Stimulated activated naive CD8-positive, alpha-beta T cell treated with anti-CD3 and anti-CD28 coated beads, Interleukin-15, Interleukin-2, amounts not matched to agents 100 ng/mL and 50 ng/mL, for 24 hours (primary cell): Measurements from ENCODE around the gene DOK3.

Experiments
- H3K27ac Mint-ChIP-seq: one replicate; pipeline ENCODE4 v1.8.0; 2021; ENCODE audit warnings: mild to moderate bottlenecking, mixed read lengths
- H3K27me3 Mint-ChIP-seq: one replicate; pipeline ENCODE4 v1.8.0; 2021; ENCODE audit warnings: mixed read lengths
- H3K36me3 Mint-ChIP-seq: one replicate; pipeline ENCODE4 v1.8.0; 2021; ENCODE audit warnings: low read depth, mixed read lengths
- H3K4me1 Mint-ChIP-seq: one replicate; pipeline ENCODE4 v1.8.0; 2021; ENCODE audit warnings: low read depth, mixed read lengths
- H3K4me3 Mint-ChIP-seq: one replicate; pipeline ENCODE4 v1.8.0; 2021; ENCODE audit warnings: mild to moderate bottlenecking, mixed read lengths
- H3K9me3 Mint-ChIP-seq: one replicate; pipeline ENCODE4 v1.8.0; 2021; ENCODE audit warnings: mixed read lengths

DOK3 gene

DNA sequence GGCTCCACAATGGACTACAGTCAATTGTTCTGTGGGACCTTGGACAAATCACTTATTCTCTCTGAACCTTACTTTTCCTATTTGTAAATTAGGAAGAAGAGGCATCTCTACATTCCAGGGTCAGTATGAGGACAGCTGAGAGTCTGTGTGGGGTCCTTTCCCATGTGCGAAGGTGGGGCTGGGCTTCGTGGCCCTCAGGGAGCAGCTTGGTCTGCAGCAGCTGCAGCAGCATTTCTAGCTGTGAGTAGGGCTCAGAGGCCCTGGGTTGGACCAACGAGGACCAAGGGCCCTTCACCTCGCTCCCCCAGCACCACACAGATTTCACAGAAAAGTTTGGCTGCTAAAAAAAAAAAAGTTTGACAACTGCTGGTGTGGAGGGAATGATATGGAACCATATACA is 16.6 kb upstream of the DOK3 start:
- Mint-ChIP-seq H3K27ac (no peak overlapping the region), H3K4me1 (peaks cover 6% of the 10 kb centered on the region), H3K36me3 (peaks cover 25% of the 10 kb centered on the region), H3K9me3 (no peaks in the 10 kb centered on the region), H3K27me3 (no peaks in the 10 kb centered on the region), H3K4me3 (no peak overlapping the region)

- Mint-ChIP-seq H3K4me1 (peaks cover 15% of the 10 kb centered on the region), H3K4me3 (no peak overlapping the region), H3K27ac (no peak overlapping the region), H3K27me3 (no peaks in the 10 kb centered on the region), H3K9me3 (no peaks in the 10 kb centered on the region), H3K36me3 (peaks cover 26% of the 10 kb centered on the region)
Observed at GRCh38 chr5:177524941-177525655, 15.5 kb upstream of the DOK3 start.

DNA sequence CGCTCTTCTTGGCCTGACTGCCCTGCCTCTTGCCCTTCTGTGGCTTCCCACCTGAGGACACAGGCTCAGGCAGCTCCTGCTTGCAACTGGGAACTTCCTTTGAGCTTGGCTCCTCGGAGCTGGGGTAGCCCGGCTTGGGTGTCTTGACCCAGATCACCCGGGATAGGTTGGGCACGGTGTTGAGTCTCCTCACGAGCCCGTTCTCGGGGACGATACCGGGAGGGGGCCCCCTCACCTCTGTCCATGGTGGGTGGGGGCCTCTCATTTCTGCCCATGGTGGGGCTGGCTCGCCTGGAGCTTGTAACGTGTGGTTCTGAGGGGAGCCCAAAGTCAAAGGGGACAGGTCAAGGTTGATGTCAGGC is 14.9 kb upstream of the DOK3 start:
- H3K9me3 Mint-ChIP-seq = no peaks in the 10 kb centered on the region
- H3K36me3 Mint-ChIP-seq = peaks cover 29% of the 10 kb centered on the region
- no peak overlapping the region for H3K4me3 Mint-ChIP-seq
- peaks cover 21% of the 10 kb centered on the region for H3K4me1 Mint-ChIP-seq
- no peak overlapping the region for H3K27ac Mint-ChIP-seq
- H3K27me3 Mint-ChIP-seq = no peaks in the 10 kb centered on the region

- peaks cover 26% of the 10 kb centered on the region for H3K4me1 Mint-ChIP-seq
- H3K36me3 Mint-ChIP-seq = peaks cover 30% of the 10 kb centered on the region
- no peaks in the 10 kb centered on the region for H3K9me3 Mint-ChIP-seq
- no peaks in the 10 kb centered on the region for H3K27me3 Mint-ChIP-seq
- no peak overlapping the region for H3K4me3 Mint-ChIP-seq
- no peak overlapping the region for H3K27ac Mint-ChIP-seq
Observed at GRCh38 chr5:177523711-177524538, 14.3 kb upstream of the DOK3 start.

DNA sequence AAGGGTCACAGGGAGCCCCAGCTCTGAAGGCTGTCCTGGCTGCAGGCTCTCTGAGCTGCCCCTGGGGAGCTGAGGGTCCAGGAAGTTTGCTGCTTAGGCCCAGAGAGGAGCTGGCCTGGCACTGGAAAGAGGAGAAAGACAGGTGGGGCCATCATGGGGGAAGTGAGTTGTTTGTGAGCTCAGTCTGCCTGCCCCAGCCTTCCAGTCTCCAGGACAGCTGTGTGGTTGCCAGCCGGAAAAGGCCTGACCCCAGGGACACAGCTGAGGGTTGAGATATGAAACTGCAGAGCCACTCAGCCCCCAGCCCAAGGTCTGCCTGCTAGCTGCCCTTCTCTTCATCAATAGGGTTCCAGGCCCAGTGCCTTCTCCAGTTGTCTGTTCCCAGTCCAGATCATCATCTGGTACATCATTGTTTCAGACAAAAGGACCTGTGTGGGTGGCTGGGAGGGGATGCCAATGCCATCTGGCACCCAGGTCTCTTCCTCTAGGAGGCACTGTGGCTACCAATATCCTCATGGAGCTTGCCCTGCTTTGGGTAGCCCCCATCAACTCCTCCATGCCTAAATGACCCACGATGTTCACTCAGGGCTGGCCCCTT is 11.4 kb upstream of the DOK3 start:
- no peaks in the 10 kb centered on the region for H3K9me3 Mint-ChIP-seq
- H3K36me3 Mint-ChIP-seq = peaks cover 44% of the 10 kb centered on the region
- peaks cover 41% of the 10 kb centered on the region for H3K4me1 Mint-ChIP-seq
- peak overlapping the region; percentile 87 for H3K27ac Mint-ChIP-seq
- H3K27me3 Mint-ChIP-seq = no peaks in the 10 kb centered on the region
- no peak overlapping the region for H3K4me3 Mint-ChIP-seq

- H3K27ac Mint-ChIP-seq = peak overlapping the region; percentile 87
- peaks cover 47% of the 10 kb centered on the region for H3K36me3 Mint-ChIP-seq
- peaks cover 48% of the 10 kb centered on the region for H3K4me1 Mint-ChIP-seq
- H3K27me3 Mint-ChIP-seq = no peaks in the 10 kb centered on the region
- no peak overlapping the region for H3K4me3 Mint-ChIP-seq
- H3K9me3 Mint-ChIP-seq = no peaks in the 10 kb centered on the region
Observed at GRCh38 chr5:177520271-177520670, 10.6 kb upstream of the DOK3 start.

DNA sequence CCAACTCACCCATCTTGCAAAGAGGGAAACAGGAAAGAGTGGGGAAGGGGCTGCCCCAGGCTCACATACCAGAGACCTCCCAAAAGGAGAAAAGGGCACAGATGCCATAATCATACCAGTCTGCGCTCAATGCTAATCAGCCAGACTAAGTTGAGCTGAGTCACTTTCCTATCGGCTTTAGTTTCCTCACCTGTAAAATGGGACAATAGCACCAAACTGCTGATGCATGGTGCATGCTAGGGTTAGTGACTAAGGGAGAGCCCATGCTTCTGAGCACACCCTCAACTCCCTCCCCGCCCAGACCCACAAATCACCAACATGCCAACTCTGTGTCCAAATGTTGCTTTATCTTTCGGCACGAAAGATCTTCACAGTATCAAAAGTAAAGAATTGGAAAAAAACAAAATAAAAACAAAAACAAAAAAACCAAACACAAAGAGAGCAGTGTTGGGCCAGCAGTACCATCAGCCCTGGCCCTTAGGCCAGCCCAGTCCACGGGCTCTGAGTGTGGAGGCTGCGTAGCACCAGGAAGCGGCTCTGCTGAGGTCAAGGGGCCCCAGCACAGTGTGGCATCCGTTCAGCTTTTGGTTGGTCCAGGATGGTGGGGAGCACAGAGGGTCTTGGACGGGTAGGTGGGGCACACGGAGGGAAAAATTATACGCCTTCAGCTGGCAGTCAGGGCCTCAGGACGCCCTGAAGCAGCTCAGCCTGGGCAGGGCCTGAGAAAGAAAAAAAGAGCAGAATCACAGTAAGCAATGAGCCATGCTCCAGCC is 10.0 kb upstream of the DOK3 start:
- no peaks in the 10 kb centered on the region for H3K27me3 Mint-ChIP-seq
- H3K27ac Mint-ChIP-seq = peak overlapping the region; percentile 51

DNA sequence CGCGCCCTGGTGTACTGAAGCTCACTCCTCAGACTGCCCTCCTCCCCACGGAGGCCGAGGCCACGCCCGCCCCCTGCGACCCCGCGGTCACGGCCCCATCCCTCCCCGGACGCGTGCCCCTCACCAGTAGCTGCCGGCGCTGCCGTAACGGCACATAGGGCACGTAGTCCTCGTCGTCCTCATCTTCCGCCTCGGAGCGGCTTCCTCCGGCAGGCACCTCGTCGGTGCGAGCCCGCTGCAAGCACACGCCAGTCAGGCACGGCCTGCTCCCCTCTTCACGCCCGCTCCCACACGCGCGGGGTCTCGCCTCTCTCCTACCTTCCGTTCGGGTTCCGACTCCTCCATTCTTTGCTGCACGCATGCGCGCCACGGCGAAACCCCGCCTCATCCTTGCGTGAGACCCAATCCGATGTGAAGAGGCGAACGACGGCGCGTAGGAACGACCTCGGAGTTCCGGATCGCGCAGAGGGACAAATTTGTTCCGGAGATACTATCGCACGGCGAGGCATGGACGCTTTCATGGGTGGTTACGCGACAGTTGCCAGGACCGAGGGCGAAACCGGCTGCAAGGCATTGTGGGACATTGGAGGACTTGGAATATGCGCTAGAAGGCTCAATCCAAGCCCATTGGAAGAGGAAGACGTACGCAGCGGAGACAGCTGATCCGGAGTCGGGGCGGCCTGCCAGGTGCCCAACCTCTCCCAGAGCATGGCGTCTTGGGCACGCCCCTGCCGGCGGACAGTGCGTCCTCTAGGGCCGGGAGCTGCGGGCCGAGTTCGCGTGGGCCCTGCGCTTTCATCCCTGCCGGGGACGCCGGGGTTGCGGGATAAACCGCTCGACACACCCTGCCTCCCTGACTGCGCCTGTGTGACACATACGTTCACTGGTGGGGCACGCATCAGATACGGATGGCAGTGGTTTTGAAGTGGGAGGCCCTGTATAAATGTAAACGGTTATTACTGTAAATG is 7.3 kb upstream of the DOK3 start, which contains the start of gene DDX41:
Gene DDX41, minus strand, starts transcription at position 361 of the 968 bp plus-strand sequence. Its CDS starts 16 bp downstream, at position 345.
- Mint-ChIP-seq H3K4me1 (peaks cover 59% of the 10 kb centered on the region), H3K9me3 (no peaks in the 10 kb centered on the region), H3K4me3 (peak within 1 kb of the TSS; percentile 98)

More for the DNA sequence above, 10.0 kb upstream of the DOK3 start:
- no peaks in the 10 kb centered on the region for H3K9me3 Mint-ChIP-seq
- H3K4me3 Mint-ChIP-seq = peak overlapping the region; percentile 58
- H3K36me3 Mint-ChIP-seq = peaks cover 49% of the 10 kb centered on the region
- H3K4me1 Mint-ChIP-seq = peaks cover 54% of the 10 kb centered on the region

GRCh38 chr5:177515580-177515979 is 6.0 kb upstream of the DOK3 start:
- peaks cover 74% of the 10 kb centered on the region for H3K36me3 Mint-ChIP-seq
- H3K9me3 Mint-ChIP-seq = no peaks in the 10 kb centered on the region
- no peaks in the 10 kb centered on the region for H3K27me3 Mint-ChIP-seq
- peak overlapping the region; percentile 96 for H3K27ac Mint-ChIP-seq
- H3K4me1 Mint-ChIP-seq = peaks cover 59% of the 10 kb centered on the region
- peak overlapping the region; percentile 98 for H3K4me3 Mint-ChIP-seq

More for the DNA sequence above, 7.3 kb upstream of the DOK3 start, which contains the start of gene DDX41:
- H3K27me3 Mint-ChIP-seq = no peaks in the 10 kb centered on the region
- peak within 1 kb of the TSS; percentile 96 for H3K27ac Mint-ChIP-seq
- peaks cover 71% of the 10 kb centered on the region for H3K36me3 Mint-ChIP-seq

DNA sequence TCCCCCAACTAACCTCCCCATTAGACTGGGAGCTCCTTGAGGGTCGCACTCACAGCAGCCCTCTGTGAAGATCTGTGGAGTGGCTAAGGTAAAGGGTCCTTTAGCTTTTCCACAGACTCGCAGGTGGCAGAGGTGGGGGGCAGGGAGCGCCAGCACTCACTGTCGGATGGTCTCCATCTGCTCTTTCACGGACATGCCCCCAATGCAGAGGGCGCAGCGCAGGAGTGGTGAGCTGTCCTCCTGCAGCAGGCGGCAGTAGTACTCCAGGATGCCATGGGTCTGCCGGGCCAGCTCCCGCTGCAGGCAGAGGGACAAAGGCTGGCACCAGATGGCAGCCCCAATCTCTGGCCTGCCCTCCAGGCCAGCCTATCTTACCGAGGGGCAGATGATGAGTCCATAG is 4.9 kb upstream of the DOK3 start:
- no peak overlapping the region for H3K4me3 Mint-ChIP-seq

DNA sequence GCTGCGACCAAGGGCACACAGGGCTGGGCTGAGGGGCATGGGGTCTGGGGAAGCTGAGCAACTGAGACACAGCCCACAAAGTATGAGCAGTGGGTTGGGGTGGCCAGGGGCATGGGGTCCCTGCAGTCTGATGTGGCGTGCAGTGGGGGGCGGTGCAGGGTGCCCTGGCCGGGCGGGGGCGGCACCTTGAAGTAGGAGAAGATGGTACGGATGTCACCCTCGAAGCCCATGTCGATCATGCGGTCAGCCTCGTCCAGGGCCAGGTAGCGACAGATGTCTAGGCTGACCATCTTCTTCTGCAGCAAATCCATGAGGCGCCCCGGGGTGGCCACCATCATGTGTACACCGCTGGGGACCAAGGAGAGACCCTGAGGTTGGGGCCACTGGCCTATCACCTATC is 3.9 kb upstream of the DOK3 start:
- no peak overlapping the region for H3K4me3 Mint-ChIP-seq
- no peak overlapping the region for H3K27ac Mint-ChIP-seq
- H3K27me3 Mint-ChIP-seq = no peaks in the 10 kb centered on the region
- H3K4me1 Mint-ChIP-seq = peaks cover 42% of the 10 kb centered on the region
- peaks cover 66% of the 10 kb centered on the region for H3K36me3 Mint-ChIP-seq
- H3K9me3 Mint-ChIP-seq = no peaks in the 10 kb centered on the region

More for the DNA sequence above, 4.9 kb upstream of the DOK3 start:
- H3K4me1 Mint-ChIP-seq = peaks cover 50% of the 10 kb centered on the region
- no peaks in the 10 kb centered on the region for H3K27me3 Mint-ChIP-seq
- H3K27ac Mint-ChIP-seq = no peak overlapping the region
- H3K9me3 Mint-ChIP-seq = no peaks in the 10 kb centered on the region
- H3K36me3 Mint-ChIP-seq = peaks cover 70% of the 10 kb centered on the region

- H3K9me3 Mint-ChIP-seq = no peaks in the 10 kb centered on the region
- H3K36me3 Mint-ChIP-seq = peaks cover 66% of the 10 kb centered on the region
- H3K27me3 Mint-ChIP-seq = no peaks in the 10 kb centered on the region
- no peak overlapping the region for H3K27ac Mint-ChIP-seq
- H3K4me1 Mint-ChIP-seq = peaks cover 43% of the 10 kb centered on the region
- no peak overlapping the region for H3K4me3 Mint-ChIP-seq
Observed at GRCh38 chr5:177512736-177513380, 3.2 kb upstream of the DOK3 start.
